Uterus (tissue), 2 donors: Measurements from ENCODE around the gene HS3ST2.

Experiments used
- CTCF ChIP-seq, 4 experiments: fragments of 200-600 bp in 2 of 4; fragments of 450-650 bp in 2 of 4; sonication (generic) in 2 of 4; IDR thresholded peaks; one replicate each; pipeline ENCODE4 v1.5.1; 2016 to 2019; ENCODE audit warnings: antibody characterized with exemption in 4 of 4, mild to moderate bottlenecking in 2 of 4, moderate library complexity in 1 of 4
- POLR2A ChIP-seq, 2 donors: fragments of 450-650 bp; IDR thresholded peaks; one replicate each; pipeline ENCODE4 v1.6.1; 2016; ENCODE audit warnings: antibody characterized with exemption in 2 of 2, mild to moderate bottlenecking in 1 of 2, moderate library complexity in 1 of 2

- no peak for TF ChIP-seq CTCF (IDR thresholded peaks at IDR 0.05)
- TF ChIP-seq POLR2A (IDR thresholded peaks at IDR 0.05): no peak
These were observed 54.7 kb downstream of the HS3ST2 start for GRCh38 chr16:22868593-22869224.
